ENCODE results near the gene BCL7B. TPM values are rescaled to one million over a fixed set of nuclear protein-coding genes. Genes with fewer than 3 reads are reported as not detected.

Gene BCL7B
- total and polyA plus RNA-seq, 2 of the 4 experiments (the other 2 are of a cell fraction) = 7.2 to 51.3 TPM

- no peak overlapping the region for H3K4ac ChIP-seq (ENCODE audit: low read depth, low read length)
- in situ Hi-C loops (cut with MboI; ENCODE audit: low sequenced_read_pairs) = no loop called here
- no peak overlapping the region for H3K18ac ChIP-seq (ENCODE audit: low read depth, low read length)
- DNase-seq (no peak), ATAC-seq (ENCODE audit: low read depth) (no peak)
- H3K4me3 ChIP-seq (ENCODE audit: insufficient read depth, low read depth, low read length) = no peak overlapping the region
- H2AFZ ChIP-seq (replicated peaks; ENCODE audit: low read length, poor library complexity) = no peak overlapping the region
- dilution Hi-C loops (cut with HindIII; ENCODE audit: low sequenced_read_pairs, unreplicated experiment) = no loop called here
- no peak overlapping the region for H2BK20ac ChIP-seq (ENCODE audit: low read depth, low read length)
- H3K27ac ChIP-seq (ENCODE audit: insufficient read depth, low read length) = no peak overlapping the region
- H3K9ac ChIP-seq (ENCODE audit: low read depth, low read length) = no peak overlapping the region
- no peak overlapping the region for H2BK15ac ChIP-seq (ENCODE audit: low read depth, low read length)
- H2BK5ac ChIP-seq (ENCODE audit: low read depth, low read length, poor library complexity, severe bottlenecking) = no peak overlapping the region
- H4K91ac ChIP-seq (ENCODE audit: insufficient read depth, low read depth, low read length) = no peak overlapping the region
- no peaks in the 10 kb centered on the region for H4K20me1 ChIP-seq (ENCODE audit: insufficient read depth, low read length)
- no peak overlapping the region for H4K5ac ChIP-seq (ENCODE audit: low read depth, low read length)
- H3K36me3 ChIP-seq (ENCODE audit: control insufficient read depth, insufficient read depth, low read length) = no peaks in the 10 kb centered on the region
- H3K4me2 ChIP-seq (ENCODE audit: low read depth, low read length) = no peak overlapping the region
- BruUV-seq (replicated peaks) = no TSS peak
- H3K9me3 ChIP-seq (ENCODE audit: control insufficient read depth, insufficient read depth, low read length) = no peaks in the 10 kb centered on the region
- no peak overlapping the region for H2AK5ac ChIP-seq (ENCODE audit: low read depth, low read length)
- no peak for TF ChIP-seq CEBPB (IDR thresholded peaks at IDR 0.05; ENCODE audit: low read depth, low read length)
- no peak for TF ChIP-seq CTCF (conservative IDR thresholded peaks at IDR 0.05; ENCODE audit: low read depth, low read length)
- no peak for TF ChIP-seq FOS (IDR thresholded peaks at IDR 0.05; ENCODE audit: low read depth, low read length)
- TF ChIP-seq MAZ (IDR thresholded peaks at IDR 0.05; ENCODE audit: borderline replicate concordance, low read depth, low read length) = no peak
- TF ChIP-seq RFX5 (IDR thresholded peaks at IDR 0.05; ENCODE audit: low read depth, low read length) = no peak
- TF ChIP-seq ELK1 (IDR thresholded peaks at IDR 0.05; ENCODE audit: borderline replicate concordance, low read depth, low read length) = no peak
- no peak for TF ChIP-seq BHLHE40 (IDR thresholded peaks at IDR 0.05; ENCODE audit: low read depth, low read length)
- no peak for TF ChIP-seq RAD21 (IDR thresholded peaks at IDR 0.05; ENCODE audit: low read length)
- intact Hi-C loops (cut with micrococcal nuclease) = no loop called here
- H3K4me1 ChIP-seq (ENCODE audit: control insufficient read depth, insufficient read depth, low read length) = no peaks in the 10 kb centered on the region
- ChIA-PET CTCF (no interaction called here), POLR2A (ENCODE audit: unreplicated experiment) (no interaction called here)
- H3K79me1 ChIP-seq (ENCODE audit: low read depth in 1 of 2, low read length in 2 of 2) = no peaks in the 10 kb centered on the region
- no peak overlapping the region for H2BK120ac ChIP-seq (ENCODE audit: low read depth, low read length)
- no peak overlapping the region for H4K8ac ChIP-seq (ENCODE audit: low read depth in 2 of 2, low read length in 2 of 2)
- H3K9me1 ChIP-seq (ENCODE audit: insufficient read depth, low read length) = no peaks in the 10 kb centered on the region
- no peak overlapping the region for H3K14ac ChIP-seq (replicated peaks; ENCODE audit: low read depth, low read length)
- H2AK9ac ChIP-seq (replicated peaks; ENCODE audit: low read depth, low read length, poor library complexity) = peak overlapping the region; percentile 16
- WGBS, 2 experiments (ENCODE audit: extremely low coverage in 2 of 2, insufficient read length in 1 of 2) = 40% methylated on average over 3 of the region's 14 CpGs; no CpG with 5 or more reads in 1 of the 2 experiments
- H3K23ac ChIP-seq (ENCODE audit: low read depth, low read length) = no peak overlapping the region
- no peak overlapping the region for H3K56ac ChIP-seq (ENCODE audit: extremely low read depth, insufficient read depth, low read length)
- peaks cover 29% of the 10 kb centered on the region for H3K27me3 ChIP-seq (ENCODE audit: control insufficient read depth, insufficient read depth, low read length)
These were observed 35.9 kb upstream of the BCL7B start for GRCh38 chr7:73593207-73594045.
